Measurements from ENCODE around the gene L1TD1.

DNA sequence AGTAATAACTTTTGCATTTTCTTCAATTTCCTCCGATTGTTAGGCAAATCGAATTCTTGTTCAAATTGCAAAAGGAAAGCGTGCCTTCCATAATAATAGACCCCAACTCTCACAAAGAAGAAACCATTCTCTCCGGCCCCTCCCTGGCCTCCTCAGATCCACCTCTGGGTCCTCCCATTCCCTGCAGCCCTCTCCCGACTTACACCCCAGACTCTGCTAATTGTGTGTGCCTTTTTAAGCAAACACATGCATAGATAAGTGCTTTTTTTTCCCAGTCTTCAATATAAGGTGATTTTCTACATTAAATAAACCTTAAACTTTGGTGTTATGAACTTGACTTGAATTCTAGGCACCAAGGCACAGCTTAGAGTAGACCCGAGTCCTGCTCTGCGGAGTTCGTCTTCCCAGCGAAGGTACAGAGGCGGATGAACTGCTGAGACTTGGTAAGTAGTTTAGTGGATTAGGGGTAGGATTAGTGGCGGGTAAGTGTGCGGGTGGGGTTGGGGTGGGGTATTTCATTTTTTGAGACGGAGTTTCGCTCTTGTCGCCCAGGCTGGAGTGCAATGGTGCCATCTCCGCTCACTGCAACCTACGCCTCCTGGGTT is 1.5 kb downstream of the L1TD1 start:
- TF ChIP-seq, protein P1, sequence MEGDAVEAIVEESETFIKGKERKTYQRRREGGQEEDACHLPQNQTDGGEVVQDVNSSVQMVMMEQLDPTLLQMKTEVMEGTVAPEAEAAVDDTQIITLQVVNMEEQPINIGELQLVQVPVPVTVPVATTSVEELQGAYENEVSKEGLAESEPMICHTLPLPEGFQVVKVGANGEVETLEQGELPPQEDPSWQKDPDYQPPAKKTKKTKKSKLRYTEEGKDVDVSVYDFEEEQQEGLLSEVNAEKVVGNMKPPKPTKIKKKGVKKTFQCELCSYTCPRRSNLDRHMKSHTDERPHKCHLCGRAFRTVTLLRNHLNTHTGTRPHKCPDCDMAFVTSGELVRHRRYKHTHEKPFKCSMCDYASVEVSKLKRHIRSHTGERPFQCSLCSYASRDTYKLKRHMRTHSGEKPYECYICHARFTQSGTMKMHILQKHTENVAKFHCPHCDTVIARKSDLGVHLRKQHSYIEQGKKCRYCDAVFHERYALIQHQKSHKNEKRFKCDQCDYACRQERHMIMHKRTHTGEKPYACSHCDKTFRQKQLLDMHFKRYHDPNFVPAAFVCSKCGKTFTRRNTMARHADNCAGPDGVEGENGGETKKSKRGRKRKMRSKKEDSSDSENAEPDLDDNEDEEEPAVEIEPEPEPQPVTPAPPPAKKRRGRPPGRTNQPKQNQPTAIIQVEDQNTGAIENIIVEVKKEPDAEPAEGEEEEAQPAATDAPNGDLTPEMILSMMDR (conservative IDR thresholded peaks at IDR 0.05 in 1 of 2, IDR thresholded peaks at IDR 0.05 in 1 of 2; ENCODE audit: extremely low read depth in 1 of 2, insufficient read depth in 1 of 2, low read depth in 1 of 2, low read length in 2 of 2): no peak
- no peak for TF ChIP-seq EZH2 (IDR thresholded peaks at IDR 0.05; ENCODE audit: borderline replicate concordance, low read length)

Measured in mammary epithelial cell (primary cell).